ENCODE measurements around the gene CTSE.
"Not testable (repeated sequence)": the region's sequence is repeated elsewhere in the genome, so short reads cannot be mapped to it uniquely, and the experiment has no call there.

GRCh38 chr1:206052231-206052865, 28.7 kb upstream of the CTSE start:
- not testable (repeated sequence) for TF ChIP-seq EP300, CTCF (IDR thresholded peaks at IDR 0.05)
